ENCODE results near the gene GPBP1. TPM values are rescaled to one million over a fixed set of nuclear protein-coding genes. Genes with fewer than 3 reads are reported as not detected.
"Not testable (repeated sequence)": the region's sequence is repeated elsewhere in the genome, so short reads cannot be mapped to it uniquely, and the experiment has no call there.

GPBP1 gene
- total and polyA plus RNA-seq, 9 of the 15 experiments (the other 6 are each of a cell fraction or from before 2014, with no cell fraction given): 31.0 to 109 (median 68.4) TPM

GRCh38 chr5:57285084-57285483, 111.2 kb downstream of the GPBP1 start:
- in situ Hi-C loops (cut with MboI); H3K4me1 ChIP-seq (replicated peaks in 1 of 2; ENCODE audit: control insufficient read depth in 2 of 2, insufficient read depth in 2 of 2, low read length in 2 of 2); H3K9me1 ChIP-seq (ENCODE audit: control insufficient read depth, insufficient read depth, low read length); H2AFZ ChIP-seq (ENCODE audit: low read depth, low read length); ATAC-seq; H3K36me3 ChIP-seq (ENCODE audit: control insufficient read depth, insufficient read depth, low read length); H3K27ac ChIP-seq (ENCODE audit: extremely low read depth, low read depth, low read length); POLR2A ChIA-PET; H3K79me2 ChIP-seq (ENCODE audit: control insufficient read depth, insufficient read depth, low read length); BruUV-seq (replicated peaks); H3K27me3 ChIP-seq (ENCODE audit: control insufficient read depth in 2 of 2, insufficient read depth in 2 of 2, low read length in 2 of 2); H4K20me1 ChIP-seq (replicated peaks; ENCODE audit: control insufficient read depth, insufficient read depth, low read length); H3K4me3 ChIP-seq; intact Hi-C loops (cut with micrococcal nuclease); H3K9me3 ChIP-seq (replicated peaks; ENCODE audit: control insufficient read depth, insufficient read depth, low read depth, low read length); H3K9ac ChIP-seq (ENCODE audit: insufficient read depth in 1 of 2, low read depth in 2 of 2, low read length in 2 of 2); FAIRE-seq; H3K4me2 ChIP-seq (ENCODE audit: insufficient read depth, low read length); DNase-seq (ENCODE audit: extremely low read depth in 1 of 4, low spot score in 3 of 4); CTCF ChIA-PET (ENCODE audit: low intra/inter-chr PET ratio): not testable (repeated sequence)
- WGBS (ENCODE audit: insufficient coverage, low coverage, missing lambda C conversion rate): 11% methylated on average over 5 of the region's 5 CpGs
- peak; percentile 58 for TF ChIP-seq ZNF280A (IDR thresholded peaks at IDR 0.05; ENCODE audit: low read depth, partially characterized antibody)

- ChIA-PET CTCF (ENCODE audit: low intra/inter-chr PET ratio) (no interaction called here), POLR2A (no interaction called here)
- no peak overlapping the region for H3K4me3 ChIP-seq
- no peak for ATAC-seq
- no peaks in the 10 kb centered on the region for H3K9me3 ChIP-seq (replicated peaks; ENCODE audit: control insufficient read depth, insufficient read depth, low read depth, low read length)
- no peaks in the 10 kb centered on the region for H3K79me2 ChIP-seq (ENCODE audit: control insufficient read depth, insufficient read depth, low read length)
- no peaks in the 10 kb centered on the region for H3K9me1 ChIP-seq (ENCODE audit: control insufficient read depth, insufficient read depth, low read length)
- intact Hi-C loops (cut with micrococcal nuclease) (loop anchor here (10.0 kb wide), 1 partner anchor 363 kb away; no protein-coding TSS in a partner anchor), in situ Hi-C loops (cut with MboI) (loop anchor here (10.0 kb wide), 1 partner anchor 1173 kb away; the partner anchor contains the start of gene PLK2)
- no peak for FAIRE-seq
- no peak overlapping the region for H3K27ac ChIP-seq (ENCODE audit: extremely low read depth, low read depth, low read length)
- no peaks in the 10 kb centered on the region for H3K36me3 ChIP-seq (ENCODE audit: control insufficient read depth, insufficient read depth, low read length)
- H3K9ac ChIP-seq (ENCODE audit: insufficient read depth in 1 of 2, low read depth in 2 of 2, low read length in 2 of 2): no peak overlapping the region
- no peak overlapping the region for H3K4me2 ChIP-seq (ENCODE audit: insufficient read depth, low read length)
- BruUV-seq (replicated peaks): no TSS peak
- TF ChIP-seq ZNF324 (CRISPR knock-in tag; IDR thresholded peaks at IDR 0.05) (no peak), MCM3 (IDR thresholded peaks at IDR 0.05) (no peak), HMG20A (CRISPR knock-in tag; conservative IDR thresholded peaks at IDR 0.05) (no peak), GTF2B (IDR thresholded peaks at IDR 0.05; ENCODE audit: extremely low read depth, insufficient read length) (no peak)
- TF ChIP-seq, protein P1, sequence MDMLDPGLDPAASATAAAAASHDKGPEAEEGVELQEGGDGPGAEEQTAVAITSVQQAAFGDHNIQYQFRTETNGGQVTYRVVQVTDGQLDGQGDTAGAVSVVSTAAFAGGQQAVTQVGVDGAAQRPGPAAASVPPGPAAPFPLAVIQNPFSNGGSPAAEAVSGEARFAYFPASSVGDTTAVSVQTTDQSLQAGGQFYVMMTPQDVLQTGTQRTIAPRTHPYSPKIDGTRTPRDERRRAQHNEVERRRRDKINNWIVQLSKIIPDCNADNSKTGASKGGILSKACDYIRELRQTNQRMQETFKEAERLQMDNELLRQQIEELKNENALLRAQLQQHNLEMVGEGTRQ (CRISPR knock-in tag; IDR thresholded peaks at IDR 0.05): no peak
- TF ChIP-seq, protein P2, sequence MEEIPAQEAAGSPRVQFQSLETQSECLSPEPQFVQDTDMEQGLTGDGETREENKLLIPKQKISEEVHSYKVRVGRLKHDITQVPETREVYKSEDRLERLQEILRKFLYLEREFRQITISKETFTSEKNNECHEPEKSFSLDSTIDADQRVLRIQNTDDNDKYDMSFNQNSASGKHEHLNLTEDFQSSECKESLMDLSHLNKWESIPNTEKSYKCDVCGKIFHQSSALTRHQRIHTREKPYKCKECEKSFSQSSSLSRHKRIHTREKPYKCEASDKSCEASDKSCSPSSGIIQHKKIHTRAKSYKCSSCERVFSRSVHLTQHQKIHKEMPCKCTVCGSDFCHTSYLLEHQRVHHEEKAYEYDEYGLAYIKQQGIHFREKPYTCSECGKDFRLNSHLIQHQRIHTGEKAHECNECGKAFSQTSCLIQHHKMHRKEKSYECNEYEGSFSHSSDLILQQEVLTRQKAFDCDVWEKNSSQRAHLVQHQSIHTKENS (CRISPR knock-in tag; IDR thresholded peaks at IDR 0.05): no peak
- 5% methylated on average over 4 of the region's 4 CpGs for WGBS (ENCODE audit: insufficient coverage, low coverage, missing lambda C conversion rate)
- no peak for DNase-seq (ENCODE audit: extremely low read depth in 1 of 4, low spot score in 3 of 4)
- no peak overlapping the region; the same call in 1 of the 2 replicates for H2AFZ ChIP-seq (ENCODE audit: low read depth, low read length)
- no peaks in the 10 kb centered on the region for H3K27me3 ChIP-seq (ENCODE audit: control insufficient read depth in 2 of 2, insufficient read depth in 2 of 2, low read length in 2 of 2)
- no peaks in the 10 kb centered on the region for H4K20me1 ChIP-seq (replicated peaks; ENCODE audit: control insufficient read depth, insufficient read depth, low read length)
- H3K4me1 ChIP-seq (replicated peaks in 1 of 2; ENCODE audit: control insufficient read depth in 2 of 2, insufficient read depth in 2 of 2, low read length in 2 of 2): no peaks in the 10 kb centered on the region
These were observed 118.0 kb downstream of the GPBP1 start for GRCh38 chr5:57291894-57292293.
